GM18507 (cell line): ENCODE data around the gene ANKRD10.

ENCODE experiments used
- DNase-seq: peaks from one replicate; pipeline ENCODE4 v3.0.0; 2011; ENCODE audit warnings: low read depth; ENCODE audit not compliant: insufficient read length; ENCODE audit errors: extremely low spot score
- FAIRE-seq: peaks from 2 replicates; lab custom pipeline; 2011; peaks lifted over from hg19 to GRCh38; lab: Jason Lieb, UNC

ANKRD10 gene

DNA sequence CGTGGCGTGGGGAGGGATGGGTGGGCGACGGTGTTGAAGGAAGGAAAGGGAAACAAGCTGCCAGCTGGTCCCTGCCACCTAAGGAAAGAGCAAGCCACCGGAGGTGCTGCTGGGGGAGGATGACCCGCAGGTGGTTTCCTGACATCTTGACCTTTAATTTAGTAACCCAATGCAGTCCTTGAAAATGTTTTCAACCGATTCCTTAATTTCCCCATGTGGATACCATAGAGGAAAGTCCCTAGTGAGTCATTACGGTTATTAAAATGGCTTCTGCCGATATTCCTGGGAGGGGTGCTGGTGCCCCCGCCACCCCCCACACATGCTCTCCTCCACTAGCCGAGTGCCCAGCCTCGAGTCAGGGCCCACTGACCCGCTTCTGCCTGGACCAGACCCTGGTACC is 6.3 kb upstream of the ANKRD10 start:
- DNase-seq (no peak), FAIRE-seq (peak; percentile 69)

- no peak for DNase-seq
- peak; percentile 82 for FAIRE-seq
These were observed 5.2 kb upstream of the ANKRD10 start for GRCh38 chr13:110920038-110920437.

GRCh38 chr13:110916301-110917142 is 1.7 kb upstream of the ANKRD10 start:
- DNase-seq: no peak
- no peak for FAIRE-seq

- DNase-seq (no peak), FAIRE-seq (peak; percentile 9)
These were observed 971 bp upstream of the ANKRD10 start for GRCh38 chr13:110915874-110916206.

GRCh38 chr13:110914331-110915056 is 375 bp downstream of the ANKRD10 start:
- peak; percentile 74 for FAIRE-seq
- peak; percentile 50 for DNase-seq

DNA sequence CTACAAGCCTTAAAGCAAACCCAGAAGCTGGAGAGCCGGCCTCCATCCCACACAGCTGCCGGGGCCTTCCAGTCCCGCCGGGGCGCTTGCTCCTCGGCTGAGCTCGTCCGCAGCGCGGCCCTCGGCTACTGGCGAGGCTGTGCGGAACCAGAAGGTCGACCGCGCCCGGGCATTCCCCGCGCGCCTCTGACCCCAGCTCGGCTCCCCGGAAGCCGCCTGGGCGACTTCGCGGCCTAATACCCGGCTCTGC is 863 bp downstream of the ANKRD10 start:
- no peak for DNase-seq
- no peak for FAIRE-seq

GRCh38 chr13:110913322-110914080 is 1.4 kb downstream of the ANKRD10 start:
- no peak for DNase-seq
- FAIRE-seq: peak; percentile 66

DNA sequence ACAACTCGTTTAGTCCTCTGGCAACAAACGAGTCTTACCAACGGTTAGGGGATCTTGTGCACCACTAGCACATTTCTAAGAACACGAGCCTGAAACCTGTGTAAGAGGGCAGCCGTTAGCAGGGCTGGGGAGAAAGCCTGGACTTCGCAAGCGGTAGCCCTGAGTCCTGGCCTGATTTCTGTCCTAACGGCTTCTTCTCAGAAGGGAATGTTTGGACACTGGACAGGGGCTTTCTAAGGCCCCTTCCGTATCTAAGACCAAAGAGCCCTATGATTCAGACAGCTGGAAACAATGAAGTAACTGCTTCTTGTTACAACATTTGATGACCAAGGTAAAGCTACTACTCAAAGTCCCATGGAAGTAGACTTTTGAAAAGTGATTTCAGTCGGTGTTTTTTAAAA is 2.2 kb downstream of the ANKRD10 start:
- no peak for DNase-seq
- FAIRE-seq: no peak

- FAIRE-seq: no peak
- DNase-seq: no peak
These were observed 3.0 kb downstream of the ANKRD10 start for GRCh38 chr13:110911880-110912279.

GRCh38 chr13:110910013-110910890 is 4.6 kb downstream of the ANKRD10 start:
- FAIRE-seq: no peak
- no peak for DNase-seq

GRCh38 chr13:110907951-110908898 is 6.6 kb downstream of the ANKRD10 start:
- DNase-seq (no peak), FAIRE-seq (no peak)

- FAIRE-seq (no peak), DNase-seq (no peak)
These were observed 7.6 kb downstream of the ANKRD10 start for GRCh38 chr13:110907301-110907700.

DNA sequence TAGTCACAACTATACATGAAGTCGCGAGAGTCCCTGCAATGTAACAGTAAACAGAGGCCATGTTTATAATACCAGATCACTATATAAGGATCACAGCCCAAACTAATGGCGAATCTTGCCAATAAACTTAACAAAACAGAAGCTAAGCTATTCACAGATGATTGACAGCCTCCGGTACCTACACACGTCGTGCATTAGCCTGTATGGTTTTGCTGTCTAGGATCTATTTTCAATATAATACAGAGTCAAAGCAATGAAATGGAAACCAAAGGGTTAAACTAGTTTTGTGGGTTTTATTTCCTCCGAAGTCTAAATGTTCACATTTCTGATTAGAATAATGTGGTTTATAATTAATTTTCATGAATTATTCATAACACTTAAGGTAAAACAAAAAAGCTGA is 10.1 kb downstream of the ANKRD10 start:
- DNase-seq: no peak
- FAIRE-seq: no peak

- FAIRE-seq (no peak), DNase-seq (no peak)
These were observed 12.5 kb downstream of the ANKRD10 start for GRCh38 chr13:110902370-110902769.

- DNase-seq (no peak), FAIRE-seq (no peak)
These were observed 17.3 kb downstream of the ANKRD10 start for GRCh38 chr13:110897521-110897920.

DNA sequence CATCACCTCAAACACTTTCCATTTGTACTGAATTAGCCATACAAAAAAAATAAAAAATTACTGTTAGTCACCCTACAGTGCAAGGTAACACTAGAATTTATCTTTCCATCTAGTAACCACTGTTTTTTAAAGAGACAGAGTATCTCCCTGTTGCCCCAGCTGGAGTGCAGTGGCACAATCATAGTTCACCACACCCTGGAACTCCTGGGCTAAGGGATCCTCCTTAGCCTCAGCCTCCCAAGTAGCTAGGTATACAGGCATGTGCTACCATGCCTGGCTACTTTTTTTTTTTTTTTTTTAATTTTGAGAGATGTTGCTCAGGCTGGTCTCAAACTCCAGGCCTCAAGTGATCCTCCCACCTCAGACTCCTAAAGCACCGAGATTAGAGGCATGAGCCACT is 17.9 kb downstream of the ANKRD10 start:
- DNase-seq: no peak
- no peak for FAIRE-seq

GRCh38 chr13:110894086-110894485 is 20.8 kb downstream of the ANKRD10 start:
- DNase-seq (no peak), FAIRE-seq (no peak)

GRCh38 chr13:110893571-110893970 is 21.3 kb downstream of the ANKRD10 start:
- FAIRE-seq: no peak
- DNase-seq: no peak
